ENCODE results near the gene MLIP. TPM values are rescaled to one million over a fixed set of nuclear protein-coding genes. Genes with fewer than 3 reads are reported as not detected.
A peak's percentile ranks its signal among the peaks of the same experiment; 100 is the strongest.

Gene MLIP
- total and polyA plus RNA-seq, 2 of the 13 experiments (the other 11 are each of a cell fraction or from before 2014, with no cell fraction given) = 0.08 to 0.33 TPM

GRCh38 chr6:54085047-54085446 is 26.2 kb upstream of the MLIP start:
- intact Hi-C loops (cut with micrococcal nuclease; ENCODE audit: unreplicated experiment) = no loop called here
- Histone ChIP-seq H3K4me1 (ENCODE audit: insufficient read depth, low read length) (no peaks in the 10 kb centered on the region), H3K27ac (ENCODE audit: extremely low read length, insufficient read depth, low read length) (no peak overlapping the region), H3K4me2 (ENCODE audit: low read depth, low read length) (no peak overlapping the region), H3K79me2 (ENCODE audit: insufficient read depth, low read length) (no peaks in the 10 kb centered on the region), H4K20me1 (ENCODE audit: insufficient read depth, low read length) (no peaks in the 10 kb centered on the region), H3K36me3 (replicated peaks in 1 of 2; ENCODE audit: control insufficient read depth in 1 of 2, insufficient read depth in 2 of 2, low read length in 2 of 2) (no peaks in the 10 kb centered on the region), H3K9me3 (ENCODE audit: low read length) (no peaks in the 10 kb centered on the region), H3K27me3 (ENCODE audit: control insufficient read depth in 1 of 2, insufficient read depth in 2 of 2, low read length in 2 of 2) (no peaks in the 10 kb centered on the region), H3K9ac (ENCODE audit: insufficient read depth, low read depth, low read length) (no peak overlapping the region), H2AFZ (ENCODE audit: low read length) (no peak overlapping the region), H3K4me3 (replicated peaks in 1 of 3; ENCODE audit: insufficient read depth in 1 of 3, low read depth in 2 of 3, low read length in 3 of 3) (no peak overlapping the region)
- no peak for TF ChIP-seq POLR2G (IDR thresholded peaks at IDR 0.05; ENCODE audit: low read depth, low read length)
- POLR2A ChIA-PET = no interaction called here
- ATAC-seq (no peak), FAIRE-seq (no peak), DNase-seq (ENCODE audit: low spot score) (no peak)
- no TSS peak for BruUV-seq (replicated peaks)
- 7% methylated on average over 2 of the region's 2 CpGs for WGBS (ENCODE audit: low lambda C conversion rate)
- CTCF ChIA-PET (ENCODE audit: low intra/inter-chr PET ratio, low total read pairs) = no interaction called here
- in situ Hi-C loops (cut with HindIII; ENCODE audit: extremely low pct_ligation_motif_present, low pct_unique_long_range_greater_than_20kb) = no loop called here

- ChIA-PET POLR2A (no interaction called here), CTCF (ENCODE audit: low intra/inter-chr PET ratio, low total read pairs) (no interaction called here)
- no peak overlapping the region for H2AFZ ChIP-seq (ENCODE audit: low read length)
- H3K9me3 ChIP-seq (ENCODE audit: low read length) = no peaks in the 10 kb centered on the region
- peak; percentile 42; the same call in 2 of the 3 replicates for ATAC-seq
- H4K20me1 ChIP-seq (ENCODE audit: insufficient read depth, low read length) = no peaks in the 10 kb centered on the region
- H3K4me3 ChIP-seq (replicated peaks in 1 of 3; ENCODE audit: insufficient read depth in 1 of 3, low read depth in 2 of 3, low read length in 3 of 3) = no peak overlapping the region
- H3K79me2 ChIP-seq (ENCODE audit: insufficient read depth, low read length) = no peaks in the 10 kb centered on the region
- BruUV-seq (replicated peaks) = no TSS peak
- no peak overlapping the region for H3K27ac ChIP-seq (ENCODE audit: extremely low read length, insufficient read depth, low read length)
- 0% methylated on average over 2 of the region's 2 CpGs for WGBS (ENCODE audit: low lambda C conversion rate)
- no peaks in the 10 kb centered on the region for H3K4me1 ChIP-seq (ENCODE audit: insufficient read depth, low read length)
- intact Hi-C loops (cut with micrococcal nuclease; ENCODE audit: unreplicated experiment) (no loop called here), in situ Hi-C loops (cut with HindIII; ENCODE audit: extremely low pct_ligation_motif_present, low pct_unique_long_range_greater_than_20kb) (no loop called here)
- H3K4me2 ChIP-seq (ENCODE audit: low read depth, low read length) = no peak overlapping the region
- H3K27me3 ChIP-seq (ENCODE audit: control insufficient read depth in 1 of 2, insufficient read depth in 2 of 2, low read length in 2 of 2) = no peaks in the 10 kb centered on the region
- no peak for DNase-seq (ENCODE audit: low spot score)
- FAIRE-seq = no peak
- no peak overlapping the region for H3K9ac ChIP-seq (ENCODE audit: insufficient read depth, low read depth, low read length)
- no peaks in the 10 kb centered on the region for H3K36me3 ChIP-seq (replicated peaks in 1 of 2; ENCODE audit: control insufficient read depth in 1 of 2, insufficient read depth in 2 of 2, low read length in 2 of 2)
- TF ChIP-seq HMGA1 (CRISPR knock-in tag; conservative IDR thresholded peaks at IDR 0.05) (no peak), ZNF609 (CRISPR knock-in tag; IDR thresholded peaks at IDR 0.05; ENCODE audit: borderline replicate concordance) (no peak), SP2 (CRISPR knock-in tag; IDR thresholded peaks at IDR 0.05) (no peak), SNAPC4 (CRISPR knock-in tag; IDR thresholded peaks at IDR 0.05) (no peak), ZNF205 (CRISPR knock-in tag; IDR thresholded peaks at IDR 0.05) (no peak), ZSCAN25 (CRISPR knock-in tag; IDR thresholded peaks at IDR 0.05) (no peak), TOPORS (CRISPR knock-in tag; IDR thresholded peaks at IDR 0.05) (no peak), SOX6 (IDR thresholded peaks at IDR 0.05) (no peak), SOX6 (CRISPR knock-in tag; IDR thresholded peaks at IDR 0.05) (no peak)
Measured at GRCh38 chr6:54085541-54085940, 25.7 kb upstream of the MLIP start.
